NOMO-1 treated with DMSO at 0.1 percent for 48 hours (cell line): Measurements from ENCODE around the gene PHF19.

ENCODE experiments used
- DNase-seq: peaks from one replicate; lab custom pipeline; 2025; ENCODE audit not compliant: unreplicated experiment; lab: John Stamatoyannopoulos, UW

PHF19 gene

DNA sequence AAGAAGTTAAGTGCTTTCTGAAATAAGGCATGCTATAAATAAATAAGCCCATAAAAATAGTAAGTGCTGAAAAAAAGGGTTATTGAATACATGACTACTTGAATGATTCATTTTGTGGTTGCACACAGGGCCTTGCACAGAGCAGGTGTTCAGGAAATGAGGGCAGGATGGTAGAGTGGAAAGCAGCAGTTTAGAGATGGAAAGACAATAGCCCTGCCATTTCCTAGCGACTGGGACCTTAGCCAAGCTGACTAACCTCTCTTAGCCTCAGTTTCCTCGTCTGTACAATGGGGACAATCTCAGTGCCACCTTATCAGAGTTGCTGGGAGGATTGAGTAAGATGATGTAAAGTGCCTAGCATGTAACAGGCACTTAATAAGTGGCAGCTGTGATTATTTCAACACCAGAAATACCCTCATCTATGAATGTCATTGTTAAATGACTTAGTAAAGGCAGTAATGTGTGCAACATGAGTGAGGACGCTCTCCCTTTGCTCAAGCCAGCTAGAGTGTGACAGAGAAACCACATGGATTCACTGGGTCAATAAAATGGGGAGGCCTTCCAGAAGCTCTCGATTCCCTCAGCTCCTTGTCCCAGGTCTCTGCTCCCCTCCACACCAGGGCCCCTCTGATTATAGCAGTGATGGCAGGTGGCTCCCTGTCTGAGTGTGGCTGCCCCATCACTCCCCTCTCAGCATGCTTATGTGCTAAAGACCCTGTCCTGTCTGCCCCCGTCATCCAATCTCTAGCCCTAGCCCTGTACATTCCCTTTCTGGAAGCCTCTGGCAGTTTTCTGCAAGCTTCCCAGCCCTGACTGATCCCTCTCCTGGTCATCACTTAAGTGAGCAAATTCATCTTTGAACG is 16.0 kb upstream of the PHF19 start:
- peak; percentile 98 for DNase-seq

DNA sequence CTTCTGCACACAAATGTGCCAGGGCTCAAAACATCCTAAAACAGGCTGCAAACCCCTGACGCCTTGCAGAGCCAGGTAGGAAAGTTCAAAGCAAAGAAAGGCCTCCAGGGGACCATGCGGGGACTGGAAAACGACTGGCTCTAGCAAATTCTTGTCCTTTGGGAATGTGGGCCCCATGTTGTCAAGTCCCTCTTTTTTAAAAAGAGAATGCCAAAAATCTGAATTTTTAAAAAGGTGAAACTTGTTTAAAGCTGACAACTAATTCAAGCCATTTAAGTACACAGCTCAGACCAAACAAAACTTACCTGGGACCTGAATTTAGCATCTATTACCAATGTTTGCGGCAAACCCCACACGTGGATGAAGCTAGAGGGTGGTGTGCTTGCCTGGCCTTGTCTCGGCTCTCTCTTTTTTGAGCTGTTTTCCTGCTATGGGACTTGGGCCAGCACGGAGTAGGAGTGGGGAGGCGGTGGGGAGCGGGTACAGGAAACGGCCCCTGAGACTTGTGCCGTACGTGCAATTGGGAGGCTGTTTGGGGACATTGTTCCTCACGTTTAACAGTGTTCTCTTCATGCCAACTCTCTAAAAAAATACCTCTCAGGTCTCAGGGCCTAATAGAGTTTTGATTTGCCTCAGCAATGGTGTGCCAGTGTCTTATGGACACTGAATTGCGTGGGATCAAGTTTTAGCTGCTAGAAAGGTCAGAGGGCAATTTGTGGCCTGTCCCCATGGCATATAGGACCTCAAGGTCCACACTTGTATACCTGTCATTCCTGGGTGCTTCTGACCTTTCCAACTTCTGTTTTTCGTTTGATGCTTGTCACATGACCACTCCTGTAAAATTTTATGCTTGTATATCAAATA is 15.1 kb upstream of the PHF19 start:
- DNase-seq, result no peak

DNA sequence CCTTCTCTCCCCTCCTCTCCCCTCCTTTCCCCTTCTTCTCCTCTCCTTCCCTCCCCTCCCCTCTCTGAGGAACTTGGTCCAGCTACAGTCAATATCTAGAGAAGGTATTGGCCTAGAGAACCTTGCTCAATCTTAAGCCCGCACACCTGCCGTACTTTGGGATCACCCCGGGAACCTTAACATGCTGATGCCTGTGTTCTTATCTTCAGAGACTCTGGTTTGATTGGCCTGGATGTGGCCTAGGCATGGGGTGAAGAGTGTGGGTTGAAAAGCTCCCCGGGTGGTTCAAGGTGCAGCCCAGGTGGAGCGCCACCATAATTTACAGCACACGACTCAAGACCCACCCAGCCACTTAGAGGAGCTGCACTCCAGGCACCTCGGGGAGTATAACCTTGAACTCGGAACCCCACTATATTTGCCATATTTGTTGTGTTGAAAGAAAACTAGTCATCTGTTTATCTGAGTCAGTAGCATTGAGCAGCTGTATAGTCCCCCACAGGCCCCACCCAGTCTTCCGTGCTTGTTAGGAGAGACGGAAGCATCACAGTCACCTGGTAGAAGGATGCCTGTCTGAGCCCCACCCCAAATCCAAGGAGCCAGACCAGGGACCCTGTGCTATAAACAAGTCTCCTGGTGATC is 14.4 kb upstream of the PHF19 start:
- no peak for DNase-seq

DNA sequence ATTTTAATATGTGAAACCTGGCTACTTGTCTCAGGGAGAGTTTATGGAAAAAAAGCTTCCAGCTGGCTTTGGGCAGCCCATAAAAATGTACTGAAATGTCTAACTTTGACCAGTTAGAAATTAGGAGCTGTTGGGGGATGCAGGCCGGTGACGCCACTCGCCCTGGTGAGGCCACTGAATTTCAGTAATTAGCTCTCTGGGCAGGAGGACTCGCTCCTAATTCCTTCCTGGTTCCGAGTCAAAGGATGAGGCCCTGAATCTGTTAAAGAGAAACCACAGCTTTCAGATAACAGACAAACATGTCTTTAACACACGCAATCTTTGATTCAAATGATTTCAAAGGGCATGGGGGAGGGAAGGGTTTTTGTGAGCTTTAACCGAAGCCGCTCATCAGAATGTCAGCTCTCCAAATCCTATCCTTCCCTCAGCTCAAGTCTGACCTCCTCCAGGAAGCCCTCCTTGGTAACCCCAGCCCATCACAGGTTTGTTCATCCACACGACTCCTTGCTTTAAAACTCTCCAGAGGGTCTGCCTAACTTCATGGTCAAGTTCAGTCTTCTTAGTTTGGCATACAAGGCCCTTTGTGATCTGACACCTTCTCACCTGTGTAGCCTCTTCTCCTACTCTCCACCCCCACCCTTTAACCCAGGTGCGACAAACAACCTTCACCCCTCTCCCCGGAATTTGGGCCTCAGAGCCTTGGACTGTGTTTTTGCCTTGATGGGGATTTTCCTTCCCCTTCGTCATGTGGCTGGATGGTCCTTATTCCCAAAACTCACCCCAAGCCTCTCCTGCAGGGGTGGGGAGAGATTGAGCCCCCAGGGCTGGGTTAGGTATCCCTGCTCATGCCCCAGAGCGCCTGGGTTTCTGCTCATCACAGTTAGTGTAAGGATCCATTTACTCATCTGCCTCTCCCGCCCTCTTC is 13.6 kb upstream of the PHF19 start:
- DNase-seq, result peak; percentile 67

DNA sequence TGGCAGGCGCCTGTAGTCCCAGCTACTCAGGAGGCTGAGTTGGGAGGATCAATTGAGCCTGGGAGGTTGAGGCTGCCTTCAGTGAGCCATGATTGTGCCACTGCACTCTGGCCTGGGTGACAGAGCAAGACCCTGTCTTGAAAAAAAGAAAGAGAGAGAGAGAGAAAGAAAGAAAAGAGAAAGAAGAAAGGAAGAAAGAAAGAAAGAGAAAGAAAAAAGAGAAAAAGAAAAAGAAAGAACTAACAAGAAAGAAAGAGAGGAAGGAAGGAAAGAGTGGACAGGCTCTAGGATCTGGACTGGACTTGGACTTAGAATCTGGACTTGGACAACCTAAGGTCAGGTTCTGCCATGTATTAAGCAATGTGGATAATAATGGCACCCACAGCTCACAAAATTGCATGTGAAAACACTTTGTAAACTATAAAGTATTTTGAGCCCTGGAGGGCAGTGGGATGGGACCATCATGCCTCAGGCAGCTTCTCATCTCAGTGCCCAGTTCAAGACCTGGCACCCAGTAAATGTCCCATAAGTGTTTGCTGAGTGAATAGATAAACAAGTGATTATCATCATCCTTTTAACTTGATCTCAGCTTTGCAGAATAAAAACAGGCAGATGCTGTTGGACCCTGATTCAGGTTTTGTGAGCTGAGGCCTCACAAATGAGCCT is 12.8 kb upstream of the PHF19 start:
- DNase-seq, result no peak

DNA sequence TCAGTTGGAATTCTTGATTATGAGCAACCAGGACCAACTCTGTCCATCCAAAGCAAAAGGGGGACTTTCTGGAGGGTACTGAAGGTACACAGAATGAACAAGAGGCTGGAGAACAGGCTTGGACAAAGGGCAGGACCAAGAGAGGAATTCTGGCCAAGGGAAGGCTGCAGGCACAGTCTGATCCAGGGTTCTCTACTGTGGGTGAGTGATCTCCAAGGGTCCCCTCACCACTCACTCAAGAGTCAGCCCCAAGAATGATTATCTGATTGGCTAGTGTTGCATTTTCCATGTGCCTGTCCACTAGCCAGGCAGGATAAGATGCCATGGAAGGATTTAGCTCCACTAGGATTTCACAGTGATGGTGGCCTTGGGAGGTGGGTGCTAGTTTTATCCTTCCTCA is 11.6 kb upstream of the PHF19 start:
- no peak for DNase-seq

DNA sequence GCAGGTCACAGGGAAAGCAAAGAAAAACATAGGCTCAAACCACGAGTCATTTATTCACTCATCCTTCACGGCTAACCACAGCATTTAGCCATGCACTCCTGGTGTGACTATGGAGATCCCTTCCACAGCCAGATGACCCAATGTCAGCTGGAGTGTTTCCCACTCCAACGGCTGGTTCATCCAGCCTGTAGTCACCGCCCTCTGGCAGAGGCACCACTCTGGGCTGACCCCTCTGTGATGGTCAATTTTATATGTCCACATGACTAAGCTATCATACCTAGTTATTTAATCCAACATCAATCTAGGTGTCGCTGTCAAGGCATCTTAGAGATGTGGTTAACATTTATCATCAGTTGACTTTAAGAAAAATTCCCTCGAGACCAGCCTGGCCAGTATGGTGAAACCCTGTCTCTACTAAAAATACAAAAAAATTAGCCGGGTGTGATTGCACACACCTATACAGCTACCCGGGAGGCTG is 9.5 kb upstream of the PHF19 start:
- DNase-seq, result no peak

DNA sequence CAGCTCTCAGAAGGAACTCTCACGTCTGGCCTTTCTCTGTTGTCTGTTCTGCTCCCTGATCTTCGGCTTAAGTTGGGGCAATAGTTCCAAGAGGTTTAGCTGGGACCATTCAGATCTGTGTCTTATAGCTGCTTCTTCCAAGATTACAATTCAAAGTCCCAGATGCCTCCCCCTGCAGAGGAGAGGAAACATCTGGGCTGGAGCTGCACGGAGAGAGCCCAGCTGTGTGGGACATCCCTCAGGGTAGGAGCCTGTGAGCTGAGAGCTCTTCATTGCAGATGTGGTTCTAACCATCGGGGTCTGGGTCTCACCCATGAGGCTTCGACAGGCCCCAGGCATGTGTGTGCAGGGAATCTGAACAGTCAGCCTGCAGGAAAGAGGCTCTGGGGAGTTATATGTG is 9.0 kb upstream of the PHF19 start:
- no peak for DNase-seq

DNA sequence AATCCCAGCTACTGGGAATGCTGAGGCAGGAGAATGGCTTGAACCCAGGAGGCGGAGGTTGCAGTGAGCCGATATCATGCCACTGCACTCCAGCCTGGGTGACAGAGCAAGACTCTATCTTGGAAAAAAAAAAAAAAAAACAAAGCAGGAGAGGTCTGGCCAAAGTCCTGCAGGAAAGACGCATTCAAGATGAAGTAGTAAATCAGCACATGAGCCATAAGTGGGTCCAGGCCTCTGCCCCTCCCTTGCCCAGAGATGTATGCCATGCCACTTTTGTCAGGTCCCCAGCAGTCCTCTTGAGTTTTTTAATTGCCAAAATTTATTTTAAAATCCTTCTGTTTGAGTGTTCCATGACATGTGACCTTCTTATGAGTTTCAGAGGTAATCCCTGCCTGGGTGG is 8.5 kb upstream of the PHF19 start:
- no peak for DNase-seq

DNA sequence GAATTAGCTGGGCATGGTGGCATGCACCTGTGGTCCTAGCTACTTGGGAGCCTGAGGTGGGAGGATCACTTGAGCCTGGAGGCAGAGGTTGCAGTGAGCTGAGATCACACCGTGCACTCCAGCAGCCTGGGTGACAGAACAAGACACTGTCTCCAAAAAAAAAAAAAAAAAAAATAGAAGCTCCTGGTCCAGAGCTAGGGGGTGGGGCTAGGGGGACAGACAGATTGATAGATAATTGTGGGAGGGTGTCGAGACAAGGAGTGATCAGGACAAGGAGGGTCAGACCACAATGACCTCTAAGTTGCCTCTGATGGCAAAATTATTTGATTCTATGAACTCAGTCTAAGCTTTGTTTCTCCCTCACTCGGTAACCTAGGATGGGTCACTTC is 6.6 kb upstream of the PHF19 start:
- no peak for DNase-seq

DNA sequence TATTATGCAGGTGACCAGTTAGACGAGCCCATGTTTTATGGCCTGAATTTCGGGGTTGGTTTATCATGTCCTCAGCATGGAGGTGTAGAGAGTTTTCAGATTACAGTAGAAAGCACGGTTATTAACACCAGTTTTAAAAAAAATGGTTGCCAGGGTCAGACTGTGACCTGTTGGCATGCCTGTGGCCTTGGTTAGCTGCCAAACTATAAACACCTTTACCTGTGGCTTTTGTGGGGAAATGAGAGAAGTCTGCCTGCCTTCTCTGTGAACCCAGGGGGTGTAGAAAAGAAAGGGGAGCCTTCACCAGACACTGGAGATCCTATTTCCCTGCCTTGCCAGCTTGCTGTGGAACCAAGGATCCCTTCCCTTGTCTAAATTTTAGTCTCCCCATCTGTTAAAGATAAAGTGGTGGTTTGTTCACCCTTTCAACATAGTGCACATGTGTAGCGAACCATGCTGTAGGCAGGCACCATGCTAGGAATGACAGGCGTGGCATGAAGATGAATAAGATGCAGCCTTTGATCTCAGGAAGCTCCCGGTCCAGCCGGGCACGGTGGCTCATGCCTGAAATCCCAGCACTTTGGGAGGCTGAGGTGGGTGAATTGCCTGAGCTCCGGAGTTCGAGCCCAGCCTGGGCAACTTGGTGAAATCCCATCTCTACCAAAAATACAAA is 6.1 kb upstream of the PHF19 start:
- DNase-seq, result no peak

DNA sequence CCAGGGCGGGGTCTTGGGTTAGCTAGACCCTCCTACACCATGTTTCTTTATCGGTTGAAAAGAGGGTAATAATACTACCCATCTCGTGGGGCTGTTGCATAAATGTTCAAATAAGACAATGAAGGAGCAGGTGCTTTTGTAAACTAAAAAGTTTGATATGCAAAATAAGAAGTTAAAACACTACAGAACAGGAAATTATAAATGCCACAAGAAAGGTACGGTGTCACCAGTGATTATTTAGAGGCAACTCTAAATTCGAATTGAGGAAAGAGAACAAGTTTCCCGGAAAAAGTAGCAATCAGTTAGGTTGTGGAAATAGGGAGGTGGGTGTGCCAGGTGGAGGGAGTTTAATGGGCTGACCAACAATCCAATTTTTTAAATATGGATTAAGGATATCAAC is 2.5 kb upstream of the PHF19 start:
- no peak for DNase-seq

DNA sequence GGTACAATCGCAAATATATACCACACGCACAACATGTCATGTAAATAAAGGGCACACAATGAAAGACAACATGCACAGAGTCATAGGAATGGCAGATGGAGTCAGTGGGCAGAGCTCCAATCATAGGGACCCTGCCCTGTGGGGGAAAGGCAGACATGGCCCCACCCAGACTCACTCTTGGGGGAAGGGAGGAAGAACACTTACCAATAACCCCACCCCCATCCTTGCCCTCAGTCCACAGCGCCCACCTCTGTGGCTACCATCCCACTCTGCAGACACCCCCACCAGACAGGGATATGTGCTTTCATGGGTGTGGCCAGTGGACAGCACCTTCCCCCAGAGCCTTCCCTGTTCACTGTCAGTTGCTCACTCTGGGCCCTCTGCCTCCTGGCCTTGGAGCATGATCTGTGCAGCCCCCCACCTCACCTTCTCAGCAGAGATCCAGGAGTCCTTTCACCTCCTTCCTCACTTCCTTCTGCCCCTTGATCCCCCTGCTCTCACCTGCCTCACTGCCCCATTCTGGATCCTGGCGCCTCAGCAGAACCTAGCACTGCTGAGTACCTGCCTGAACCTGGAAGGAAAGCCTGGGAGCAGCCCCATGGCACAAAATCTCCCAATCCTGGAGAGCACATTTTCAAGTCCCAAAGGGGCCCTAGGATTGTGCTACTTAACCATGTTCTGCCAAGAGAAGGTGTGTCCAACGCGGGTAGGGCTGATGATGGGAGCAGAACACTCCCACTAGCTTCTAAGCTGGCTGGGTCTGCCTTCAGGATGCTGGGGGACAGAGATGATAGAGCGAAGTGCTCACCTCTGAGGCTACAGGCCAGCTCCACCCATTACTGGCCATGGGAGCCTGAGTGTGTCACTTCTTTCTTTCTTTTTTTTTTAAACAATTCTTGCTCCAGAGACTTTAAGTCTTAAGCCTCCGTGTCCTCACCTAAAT is 1.5 kb upstream of the PHF19 start:
- no peak for DNase-seq

DNA sequence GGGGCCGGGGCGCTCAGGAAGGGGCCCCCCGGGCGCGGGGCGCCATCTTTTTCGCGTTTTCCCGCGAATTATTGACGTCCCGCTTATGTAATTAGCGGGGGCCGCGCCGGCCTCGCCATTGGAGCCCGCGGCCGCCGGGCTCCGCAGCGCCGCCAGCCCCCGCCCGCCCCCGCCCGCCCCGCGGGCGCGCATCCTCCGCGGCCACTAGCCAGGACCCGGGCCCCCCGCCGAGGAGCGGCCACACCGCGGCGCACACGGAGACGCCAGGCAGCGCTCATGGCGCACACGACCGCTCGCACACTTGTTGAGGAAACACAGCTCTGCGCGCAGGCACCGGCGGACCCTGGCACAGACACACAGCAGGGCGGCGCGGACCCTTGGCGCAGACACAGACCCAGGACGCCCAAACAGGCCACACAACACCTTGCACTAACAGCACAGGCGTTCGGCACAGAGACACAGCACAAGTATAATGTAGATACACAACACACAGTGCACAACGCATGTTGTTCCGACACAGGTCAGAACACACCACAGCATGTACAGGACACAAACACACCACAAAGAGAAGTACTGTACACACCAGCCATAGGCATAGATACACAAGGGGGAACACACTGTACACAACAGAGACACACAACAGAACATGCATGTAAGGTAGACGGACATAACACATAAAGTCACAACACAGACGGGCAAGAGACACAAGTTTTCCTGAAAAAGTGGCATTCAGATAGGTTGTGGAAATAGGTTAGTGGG is 467 bp upstream of the PHF19 start:
- peak; percentile 68 for DNase-seq

DNA sequence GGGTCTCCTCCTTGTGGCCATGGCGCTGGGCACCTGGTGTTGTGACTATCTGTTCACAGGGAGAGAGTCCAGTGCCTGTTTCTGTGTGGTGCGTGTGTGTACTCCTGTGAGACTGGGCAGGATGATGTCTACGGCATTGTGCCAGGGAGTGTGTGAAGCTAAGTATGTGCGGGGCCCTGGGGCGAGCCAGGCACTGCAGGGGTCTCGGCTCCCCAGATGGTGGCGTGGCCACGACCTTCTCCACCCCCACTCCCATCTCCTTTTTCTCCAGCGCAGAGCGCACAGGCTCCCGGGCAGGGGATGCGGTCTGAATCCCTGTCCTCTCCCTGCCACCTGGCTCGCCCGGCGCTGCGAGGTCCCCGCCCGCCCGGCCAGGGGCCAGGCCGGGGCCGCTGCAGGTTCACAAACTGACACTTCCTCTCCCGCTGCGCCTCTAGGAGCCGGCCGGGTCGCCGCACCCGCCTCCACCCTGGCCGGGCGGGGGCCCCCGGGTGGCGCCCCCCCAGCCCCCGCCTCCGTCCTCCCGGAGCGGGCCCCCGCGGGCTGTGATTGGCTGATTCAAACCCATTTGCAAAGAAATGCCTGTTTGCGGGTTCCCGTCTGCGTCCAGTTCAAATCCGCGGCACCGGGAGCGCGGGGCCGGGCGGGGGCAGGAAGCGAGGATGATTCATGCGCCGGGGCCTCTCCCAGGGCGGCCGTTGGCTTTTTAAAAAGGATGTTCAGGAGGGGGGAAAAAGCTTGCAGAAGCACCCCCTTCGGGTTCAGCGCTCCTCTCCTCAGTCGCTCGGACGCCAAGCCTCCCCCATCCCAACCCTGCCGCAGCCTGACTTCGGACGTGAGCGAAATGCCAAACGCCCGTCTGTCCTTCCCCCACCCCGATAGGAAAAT is 790 bp downstream of the PHF19 start:
- DNase-seq, result peak; percentile 97

DNA sequence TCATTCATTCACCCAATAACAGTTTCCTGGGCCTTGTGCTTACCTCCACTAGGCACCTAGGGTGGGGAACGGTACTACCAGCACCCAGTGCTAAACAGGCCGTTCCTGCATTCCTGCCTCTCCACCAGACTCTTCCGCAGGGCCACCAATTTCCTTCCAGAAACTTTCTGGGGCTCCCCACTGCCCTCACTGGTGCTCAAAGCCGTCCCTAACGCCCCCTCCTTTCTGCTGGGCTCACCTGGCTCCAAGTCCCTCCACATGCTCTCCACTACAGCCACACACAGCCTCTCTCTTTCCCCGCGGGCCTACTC is 1.4 kb downstream of the PHF19 start:
- DNase-seq, result no peak

DNA sequence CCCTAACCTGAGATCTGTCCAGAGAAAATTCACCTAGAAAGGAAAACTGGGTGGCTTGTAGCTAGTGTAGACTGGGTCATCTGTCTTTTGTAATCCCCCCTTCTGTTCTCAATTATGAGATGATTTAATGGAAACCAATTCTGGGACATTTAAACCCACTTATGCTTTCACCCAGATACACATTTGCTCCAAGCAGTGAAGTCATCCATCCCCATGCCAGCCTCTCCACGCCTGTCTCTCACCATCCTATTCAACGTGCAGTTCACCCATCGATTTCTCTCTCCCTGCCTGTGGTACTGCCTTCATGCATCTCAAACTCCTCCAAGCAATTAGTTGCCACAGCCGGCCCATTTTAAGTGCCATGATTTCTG is 1.8 kb downstream of the PHF19 start:
- no peak for DNase-seq
